ENCODE results near the gene KCNMA1. TPM values are rescaled to one million over a fixed set of nuclear protein-coding genes. Genes with fewer than 3 reads are reported as not detected.

Gene KCNMA1
- total and polyA plus RNA-seq, 9 of the 15 experiments (the other 6 are each of a cell fraction or from before 2014, with no cell fraction given): 0.01 to 0.95 (median 0.15) TPM; not detected in 4

GRCh38 chr10:77318739-77319138, 318.9 kb downstream of the KCNMA1 start (continued):
- no peak for TF ChIP-seq ETS2 (tag; IDR thresholded peaks at IDR 0.05; ENCODE audit: borderline replicate concordance, poor library complexity, severe bottlenecking)
- no peak for TF ChIP-seq ARID1B (IDR thresholded peaks at IDR 0.05)
- no peak for TF ChIP-seq RAD51 (IDR thresholded peaks at IDR 0.05; ENCODE audit: borderline replicate concordance, low read depth)
- no peak for TF ChIP-seq STAT5B (CRISPR knock-in tag; IDR thresholded peaks at IDR 0.05)
- TF ChIP-seq FOXP4 (CRISPR knock-in tag; IDR thresholded peaks at IDR 0.05; ENCODE audit: borderline replicate concordance): no peak
- TF ChIP-seq PKNOX1 (IDR thresholded peaks at IDR 0.05): no peak

- DNase-seq (ENCODE audit: extremely low read depth in 1 of 4, low spot score in 3 of 4) (no peak), FAIRE-seq (no peak), ATAC-seq (no peak)
- H3K79me2 ChIP-seq (ENCODE audit: control insufficient read depth, insufficient read depth, low read length): no peaks in the 10 kb centered on the region
- no peak overlapping the region for H3K27ac ChIP-seq (ENCODE audit: extremely low read depth, low read depth, low read length)
- in situ Hi-C loops (cut with MboI) (no loop called here), intact Hi-C loops (cut with micrococcal nuclease) (no loop called here)
- BruUV-seq (replicated peaks): no TSS peak
- no peak overlapping the region for H2AFZ ChIP-seq (ENCODE audit: low read depth, low read length)
- POLR2A ChIA-PET: no interaction called here
- no peaks in the 10 kb centered on the region for H3K4me1 ChIP-seq (replicated peaks in 1 of 2; ENCODE audit: control insufficient read depth in 2 of 2, insufficient read depth in 2 of 2, low read length in 2 of 2)
- peaks cover 0 to under 1% of the 10 kb centered on the region in 2 experiments; a peak in 1 of 5 replicates for H3K27me3 ChIP-seq (ENCODE audit: control insufficient read depth in 2 of 2, insufficient read depth in 2 of 2, low read length in 2 of 2)
- H3K9me3 ChIP-seq (replicated peaks; ENCODE audit: control insufficient read depth, insufficient read depth, low read depth, low read length): no peaks in the 10 kb centered on the region
- CTCF ChIA-PET (ENCODE audit: low intra/inter-chr PET ratio): no interaction called here
- H3K4me3 ChIP-seq: no peak overlapping the region
- H4K20me1 ChIP-seq (replicated peaks; ENCODE audit: control insufficient read depth, insufficient read depth, low read length): no peaks in the 10 kb centered on the region; the same call in 1 of the 2 replicates
- H3K4me2 ChIP-seq (ENCODE audit: insufficient read depth, low read length): no peak overlapping the region
- no peak overlapping the region for H3K9ac ChIP-seq (ENCODE audit: insufficient read depth in 1 of 2, low read depth in 2 of 2, low read length in 2 of 2)
- 0% methylated on average over 5 of the region's 5 CpGs for WGBS (ENCODE audit: insufficient coverage, low coverage, missing lambda C conversion rate)
- no peaks in the 10 kb centered on the region for H3K36me3 ChIP-seq (ENCODE audit: control insufficient read depth, insufficient read depth, low read length)
- H3K9me1 ChIP-seq (ENCODE audit: control insufficient read depth, insufficient read depth, low read length): no peaks in the 10 kb centered on the region
- no peak for TF ChIP-seq HES1 (IDR thresholded peaks at IDR 0.05; ENCODE audit: low read depth)
- TF ChIP-seq ZNF274 (IDR thresholded peaks at IDR 0.05; ENCODE audit: borderline replicate concordance, low read depth, low read length): no peak
- no peak for TF ChIP-seq ZNF431 (CRISPR knock-in tag; IDR thresholded peaks at IDR 0.05)
- no peak for TF ChIP-seq ZBTB8A (IDR thresholded peaks at IDR 0.05; ENCODE audit: partially characterized antibody)
- no peak for TF ChIP-seq ZNF217 (CRISPR knock-in tag; IDR thresholded peaks at IDR 0.05)
- no peak for TF ChIP-seq CC2D1A (IDR thresholded peaks at IDR 0.05)
- TF ChIP-seq RUNX1 (IDR thresholded peaks at IDR 0.05; ENCODE audit: low read depth): no peak
- TF ChIP-seq CBX5 (IDR thresholded peaks at IDR 0.05; ENCODE audit: borderline replicate concordance, low read depth): no peak
- TF ChIP-seq THRAP3 (IDR thresholded peaks at IDR 0.05; ENCODE audit: borderline replicate concordance): no peak
- no peak for TF ChIP-seq ZNF740 (CRISPR knock-in tag; IDR thresholded peaks at IDR 0.05)
- no peak for TF ChIP-seq ZNF740 (tag; IDR thresholded peaks at IDR 0.05)
- TF ChIP-seq ZNF3 (CRISPR knock-in tag; IDR thresholded peaks at IDR 0.05): no peak
Measured at GRCh38 chr10:77317221-77317620, 320.4 kb downstream of the KCNMA1 start.
